Breast epithelium (tissue), 3 donors: Measurements from ENCODE around the gene AP3M1.

Experiments
- CTCF ChIP-seq, 3 donors: fragments of 450-650 bp; IDR thresholded peaks; one replicate each; pipeline ENCODE4 v1.5.1; 2016 to 2017; ENCODE audit warnings: antibody characterized with exemption in 3 of 3, mild to moderate bottlenecking in 3 of 3, moderate library complexity in 3 of 3
- POLR2A ChIP-seq: fragments of 450-650 bp; IDR thresholded peaks from one replicate; pipeline ENCODE4 v1.6.1; 2016; ENCODE audit warnings: antibody characterized with exemption, mild to moderate bottlenecking, moderate library complexity
- POLR2AphosphoS5 ChIP-seq, 3 donors: sonication (generic); formaldehyde crosslinking; IDR thresholded peaks; one replicate each; pipeline ENCODE4 v1.6.1; 2017; ENCODE audit warnings: antibody characterized with exemption in 3 of 3

GRCh38 chr10:74120911-74121310 lies 29.7 kb downstream of the AP3M1 start:
- no peak for TF ChIP-seq CTCF (IDR thresholded peaks at IDR 0.05)
- no peak for TF ChIP-seq POLR2A
- TF ChIP-seq POLR2AphosphoS5 (IDR thresholded peaks at IDR 0.05), result no peak
